Tibial nerve (tissue), 4 donors: Measurements from ENCODE around the gene SNX1. TPM values are rescaled to one million over a fixed set of nuclear protein-coding genes. Genes with fewer than 3 reads are reported as not detected.

ENCODE experiments used
- DNase-seq, 2 donors: peaks; one replicate each; pipeline ENCODE4 v3.0.0-alpha.2; 2019; ENCODE audit warnings: low spot score in 2 of 2
- H3K27ac ChIP-seq, 4 donors: fragments of 200-600 bp; sonication (generic) in 3 of 4; one replicate each; pipeline ENCODE4 v1.5.1; 2017 to 2019; ENCODE audit warnings: mild to moderate bottlenecking in 1 of 4
- H3K27me3 ChIP-seq, 2 donors: fragments of 200-600 bp; sonication (generic) in 1 of 2; one replicate each; pipeline versions ENCODE4 v1.5.1 to v1.6.0; 2017 to 2019
- H3K36me3 ChIP-seq, 3 donors: fragments of 200-600 bp; sonication (generic); one replicate each; pipeline ENCODE4 v1.5.1; 2018 to 2019
- H3K4me1 ChIP-seq, 4 donors: fragments of 200-600 bp; sonication (generic) in 3 of 4; one replicate each; pipeline ENCODE4 v1.5.1; 2017 to 2019
- H3K4me3 ChIP-seq, 4 donors: fragments of 200-600 bp; sonication (generic) in 3 of 4; one replicate each; pipeline ENCODE4 v1.5.1; 2017 to 2019; ENCODE audit warnings: mild to moderate bottlenecking in 1 of 4, moderate library complexity in 1 of 4
- H3K9me3 ChIP-seq, 4 donors: fragments of 200-600 bp; sonication (generic) in 3 of 4; one replicate each; pipeline ENCODE4 v1.5.1; 2017 to 2019
- CTCF ChIP-seq, 5 experiments: fragments of 200-600 bp in 3 of 5; fragments of 450-650 bp in 2 of 5; sonication (generic) in 3 of 5; IDR thresholded peaks; one replicate each; pipeline ENCODE4 v1.5.1; 2016 to 2019; ENCODE audit warnings: antibody characterized with exemption in 5 of 5, mild to moderate bottlenecking in 3 of 5, moderate library complexity in 2 of 5
- EP300 ChIP-seq, 2 donors: sonication (generic); formaldehyde crosslinking; IDR thresholded peaks; one replicate each; pipeline ENCODE4 v1.6.1; 2017; ENCODE audit warnings: antibody characterized with exemption in 2 of 2, mild to moderate bottlenecking in 1 of 2
- POLR2A ChIP-seq, 2 donors: fragments of 450-650 bp; IDR thresholded peaks; one replicate each; pipeline ENCODE4 v1.6.1; 2017; ENCODE audit warnings: antibody characterized with exemption in 2 of 2, mild to moderate bottlenecking in 2 of 2, moderate library complexity in 2 of 2
- WGBS, 2 donors: methylation state at CpG; one replicate each; pipeline ENCODE4 v1.1.5; 2018; 5-methylcytosine and 5-hydroxymethylcytosine counted together
- small RNA-seq: library from RNA; depleted of rRNA; stranded (forward); fragments of <200 nt; gene quantifications from one replicate; pipeline ENCODE3, GENCODE V24; 2016
- total RNA-seq, 4 donors: library from RNA; depleted of rRNA; stranded (reverse); fragments of >200 nt; gene quantifications; one replicate each; pipeline ENCODE4 v1.1.0, GENCODE V29; 2016

Gene SNX1
- total RNA-seq, 4 donors from 2014 or later: 102 to 128 (median 108) TPM

- H3K4me1 ChIP-seq: no peaks in the 10 kb centered on the region
- 85 to 96% methylated on average over 9 of the region's 9 CpGs for WGBS, 2 donors
- TF ChIP-seq EP300 (IDR thresholded peaks at IDR 0.05) (no peak), CTCF (IDR thresholded peaks at IDR 0.05) (no peak), POLR2A (IDR thresholded peaks at IDR 0.05) (no peak)
- peaks cover 0 to 35% (median 0%) of the 10 kb centered on the region in 3 donors for H3K36me3 ChIP-seq
- no peak for DNase-seq
- no peaks in the 10 kb centered on the region for H3K9me3 ChIP-seq
- H3K27me3 ChIP-seq: no peaks in the 10 kb centered on the region
- no peak overlapping the region for H3K27ac ChIP-seq
- H3K4me3 ChIP-seq: no peak overlapping the region
Measured at GRCh38 chr15:64185146-64185911, 89.5 kb downstream of the SNX1 start.

- Histone ChIP-seq H3K36me3 (peaks cover 0 to 34% (median 0%) of the 10 kb centered on the region in 3 donors), H3K9me3 (no peaks in the 10 kb centered on the region), H3K4me1 (no peaks in the 10 kb centered on the region), H3K27ac (no peak overlapping the region), H3K4me3 (no peak overlapping the region), H3K27me3 (no peaks in the 10 kb centered on the region)
- TF ChIP-seq EP300 (IDR thresholded peaks at IDR 0.05) (no peak), CTCF (IDR thresholded peaks at IDR 0.05) (no peak), POLR2A (IDR thresholded peaks at IDR 0.05) (no peak)
- no peak for DNase-seq
- WGBS, 2 donors: 82 to 88% methylated on average over 2 of the region's 2 CpGs
Measured at GRCh38 chr15:64187396-64188191, 91.8 kb downstream of the SNX1 start.

Small RNA genes lying within 50 kb of the gene (small RNA-seq; reads per million reads assigned to genes)
- gene RF00019: not detected

Other genes with a start within 250 kb of the SNX1 start
- 10 to 100 TPM; 28.9 to 75.9 (median 56.7) TPM for gene DAPK2, start 49.5 kb upstream of the SNX1 start, total RNA-seq
- 10 to 100 TPM; 22.9 to 46.9 (median 32.7) TPM for gene CIAO2A, start 2.1 kb upstream of the SNX1 start, total RNA-seq
- gene SNX22, start 55.7 kb downstream of the SNX1 start, total RNA-seq: 10 to 100 TPM in 3 of 4 donors, 1 to 10 TPM in 1; 1.2 to 45.9 (median 28.7) TPM
- 100 to 1,000 TPM; 168 to 290 (median 214) TPM for gene PPIB, start 67.0 kb downstream of the SNX1 start, total RNA-seq